Activated B cell treated with CpG ODN at 0.5 μM for 24 hours (primary cell): Measurements from ENCODE around the gene AUTS2. TPM values are rescaled to one million over a fixed set of nuclear protein-coding genes. Genes with fewer than 3 reads are reported as not detected.

ENCODE experiments used
- ATAC-seq: fragments of 200-7000 bp; cut with Tn5 transposase; one replicate; pipeline ENCODE4 v1.10.0; 2021; ENCODE audit warnings: low read depth, mild to moderate bottlenecking, moderate library complexity
- CTCF ChIA-PET: fragments of 350-600 bp; sonication (Branson Sonifier 250); formaldehyde crosslinking; loops from one replicate; lab custom pipeline; 2021; ENCODE audit warnings: antibody characterized with exemption; lab: Charles Lee
- POLR2A ChIA-PET: fragments of 350-600 bp; sonication (Branson Sonifier 250); formaldehyde crosslinking; loops from one replicate; lab custom pipeline; 2021; ENCODE audit warnings: antibody characterized with exemption; lab: Charles Lee
- DNase-seq: peaks from one replicate; pipeline ENCODE4 v3.0.0; 2022
- H3K27ac Mint-ChIP-seq: one replicate; pipeline ENCODE4 v1.8.0; 2020; ENCODE audit warnings: mixed read lengths
- H3K27me3 Mint-ChIP-seq: one replicate; pipeline ENCODE4 v1.8.0; 2021; ENCODE audit warnings: mixed read lengths
- H3K36me3 Mint-ChIP-seq: one replicate; pipeline ENCODE4 v1.8.0; 2021; ENCODE audit warnings: low read depth, mixed read lengths
- H3K4me1 Mint-ChIP-seq: one replicate; pipeline ENCODE4 v1.8.0; 2021; ENCODE audit warnings: mixed read lengths
- H3K4me3 Mint-ChIP-seq: one replicate; pipeline ENCODE4 v1.8.0; 2020; ENCODE audit warnings: mild to moderate bottlenecking, mixed read lengths
- H3K9me3 Mint-ChIP-seq: one replicate; pipeline ENCODE4 v1.8.0; 2020; ENCODE audit warnings: mixed read lengths
- intact Hi-C: fragments of 100-400 bp; cut with micrococcal nuclease; formaldehyde crosslinking; loops from one replicate; pipeline ENCODE4 v1.15.1; 2024
- total RNA-seq: library from RNA; stranded (reverse); gene quantifications from 2 replicates; pipeline ENCODE4 v1.2.3, GENCODE V29; 2022
- TF ChIP-seq, protein P1 (sequence below): fragments of 200-600 bp; IDR thresholded peaks from one replicate; pipeline ENCODE4 v1.8.0; 2022; ENCODE audit warnings: antibody characterized with exemption, mild to moderate bottlenecking

Gene AUTS2
- total RNA-seq, 1 donor from 2014 or later: 15.9 TPM

DNA sequence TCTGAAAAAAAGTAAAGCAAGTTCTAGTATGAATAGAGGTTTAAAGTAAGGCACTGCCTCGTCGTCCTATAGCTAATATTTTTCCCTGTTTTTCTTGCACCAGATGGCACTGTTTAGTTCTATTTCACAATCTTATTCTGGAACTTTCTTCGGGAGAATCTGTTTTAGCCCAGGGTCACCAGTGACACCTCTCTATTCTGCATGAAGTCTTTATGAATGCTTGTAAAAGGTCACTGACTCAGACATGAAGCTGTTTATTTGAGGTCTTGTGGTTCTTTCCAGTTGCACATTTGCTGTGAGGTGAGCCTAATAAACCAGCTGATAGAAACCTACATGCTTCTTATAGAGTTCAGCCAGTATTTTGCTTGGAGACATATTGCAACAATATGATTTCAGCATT, 444.3 kb downstream of the AUTS2 start:
- ChIA-PET POLR2A (no interaction called here), CTCF (interaction anchor here (1.5 kb wide), 1 partner anchor 656 kb away, joined by 7 read pairs; no protein-coding TSS in a partner anchor)
- ATAC-seq (no peak), DNase-seq (no peak)
- TF ChIP-seq, protein P1, sequence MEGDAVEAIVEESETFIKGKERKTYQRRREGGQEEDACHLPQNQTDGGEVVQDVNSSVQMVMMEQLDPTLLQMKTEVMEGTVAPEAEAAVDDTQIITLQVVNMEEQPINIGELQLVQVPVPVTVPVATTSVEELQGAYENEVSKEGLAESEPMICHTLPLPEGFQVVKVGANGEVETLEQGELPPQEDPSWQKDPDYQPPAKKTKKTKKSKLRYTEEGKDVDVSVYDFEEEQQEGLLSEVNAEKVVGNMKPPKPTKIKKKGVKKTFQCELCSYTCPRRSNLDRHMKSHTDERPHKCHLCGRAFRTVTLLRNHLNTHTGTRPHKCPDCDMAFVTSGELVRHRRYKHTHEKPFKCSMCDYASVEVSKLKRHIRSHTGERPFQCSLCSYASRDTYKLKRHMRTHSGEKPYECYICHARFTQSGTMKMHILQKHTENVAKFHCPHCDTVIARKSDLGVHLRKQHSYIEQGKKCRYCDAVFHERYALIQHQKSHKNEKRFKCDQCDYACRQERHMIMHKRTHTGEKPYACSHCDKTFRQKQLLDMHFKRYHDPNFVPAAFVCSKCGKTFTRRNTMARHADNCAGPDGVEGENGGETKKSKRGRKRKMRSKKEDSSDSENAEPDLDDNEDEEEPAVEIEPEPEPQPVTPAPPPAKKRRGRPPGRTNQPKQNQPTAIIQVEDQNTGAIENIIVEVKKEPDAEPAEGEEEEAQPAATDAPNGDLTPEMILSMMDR: no peak
- no peaks in the 10 kb centered on the region for H3K36me3 Mint-ChIP-seq
- no peak overlapping the region for H3K27ac Mint-ChIP-seq
- no peaks in the 10 kb centered on the region for H3K9me3 Mint-ChIP-seq
- peaks cover 2% of the 10 kb centered on the region for H3K4me1 Mint-ChIP-seq
- intact Hi-C loops: loop anchor here (5.0 kb wide), 1 partner anchor 655 kb away; no protein-coding TSS in a partner anchor
- H3K4me3 Mint-ChIP-seq: no peak overlapping the region
- no peaks in the 10 kb centered on the region for H3K27me3 Mint-ChIP-seq

DNA sequence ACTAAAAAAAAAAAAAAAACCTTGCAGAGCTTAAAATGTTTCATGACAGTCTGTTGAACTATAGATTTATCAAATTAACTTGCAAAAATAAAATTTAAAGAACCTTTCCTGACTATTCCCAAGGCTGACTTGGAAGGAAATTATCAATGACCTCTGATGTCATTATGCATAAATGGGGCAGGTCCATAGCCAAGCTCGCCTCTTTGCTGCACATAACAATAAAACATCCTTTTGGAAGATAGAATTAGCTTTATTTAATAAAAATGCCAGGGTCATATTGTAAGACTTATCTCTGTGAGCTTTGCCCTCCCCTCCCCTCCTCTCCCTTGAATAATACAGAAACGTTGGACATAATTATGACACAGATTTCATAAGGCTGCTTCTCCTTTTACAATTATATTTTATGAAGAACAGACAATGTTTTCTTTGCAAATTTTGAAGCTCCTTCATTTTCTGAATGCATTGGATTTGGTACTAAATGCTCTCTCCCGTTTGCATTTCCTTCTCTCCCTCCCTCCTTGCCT, 444.8 kb downstream of the AUTS2 start:
- H3K9me3 Mint-ChIP-seq: no peaks in the 10 kb centered on the region
- DNase-seq (no peak), ATAC-seq (no peak)
- TF ChIP-seq, protein P1: no peak
- H3K4me1 Mint-ChIP-seq: peaks cover 1% of the 10 kb centered on the region
- H3K27me3 Mint-ChIP-seq: no peaks in the 10 kb centered on the region
- H3K36me3 Mint-ChIP-seq: no peaks in the 10 kb centered on the region
- CTCF ChIA-PET: interaction anchor here (1.5 kb wide), 1 partner anchor 655 kb away, joined by 7 read pairs; no protein-coding TSS in a partner anchor
- POLR2A ChIA-PET: interaction anchor here (0.7 kb wide), 1 partner anchor 392 kb away, joined by 9 read pairs; no protein-coding TSS in a partner anchor
- no peak overlapping the region for H3K27ac Mint-ChIP-seq
- intact Hi-C loops: loop anchor here (5.0 kb wide), 1 partner anchor 654 kb away; no protein-coding TSS in a partner anchor
- H3K4me3 Mint-ChIP-seq: no peak overlapping the region

DNA sequence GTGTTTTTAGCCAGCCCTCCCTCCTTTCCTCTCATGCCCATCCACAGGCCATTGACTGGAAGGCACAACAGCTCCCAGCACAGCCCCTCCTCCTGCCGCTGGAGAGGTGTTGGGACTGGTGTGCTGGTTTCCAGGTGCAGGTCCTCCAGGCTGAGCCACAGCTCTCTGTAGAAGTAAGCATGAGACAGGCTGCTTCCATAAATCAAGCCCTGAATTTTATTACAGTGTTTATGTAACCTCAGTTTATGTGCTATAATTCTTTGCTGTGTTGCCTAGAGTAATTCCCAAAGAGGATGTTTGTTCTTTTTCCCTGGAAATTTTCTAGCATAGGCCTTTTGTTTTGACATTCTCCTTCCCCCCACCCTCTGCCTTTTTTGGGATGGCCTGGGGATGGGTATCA, 445.8 kb downstream of the AUTS2 start:
- DNase-seq (no peak), ATAC-seq (no peak)
- TF ChIP-seq, protein P1: no peak
- intact Hi-C loops: loop anchor here (5.0 kb wide), 1 partner anchor 653 kb away; no protein-coding TSS in a partner anchor
- POLR2A ChIA-PET: interaction anchor here (0.7 kb wide), 1 partner anchor 393 kb away, joined by 9 read pairs; no protein-coding TSS in a partner anchor
- Mint-ChIP-seq H3K36me3 (no peaks in the 10 kb centered on the region), H3K4me3 (no peak overlapping the region), H3K27ac (no peak overlapping the region), H3K9me3 (no peaks in the 10 kb centered on the region), H3K27me3 (no peaks in the 10 kb centered on the region), H3K4me1 (peaks cover 3% of the 10 kb centered on the region)
- CTCF ChIA-PET: no interaction called here

DNA sequence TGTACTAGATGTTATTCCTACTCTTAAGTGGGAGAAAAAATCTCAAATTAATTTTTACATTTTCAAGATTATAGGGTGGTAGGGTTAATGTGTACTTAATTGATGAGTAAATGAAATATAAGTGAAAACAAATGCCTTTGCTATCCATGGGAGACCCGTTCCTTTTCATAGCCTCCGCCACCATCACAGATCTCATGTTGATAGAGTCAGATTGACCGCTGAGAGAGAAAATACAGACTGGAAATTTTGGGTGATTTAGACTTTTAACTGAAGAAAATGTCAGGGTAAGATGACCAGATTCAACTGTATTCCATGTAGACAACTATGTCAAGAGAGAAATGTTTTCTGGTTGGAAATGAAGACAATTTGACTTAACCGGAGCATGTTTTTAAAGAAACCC, 446.2 kb downstream of the AUTS2 start:
- peaks cover 3% of the 10 kb centered on the region for H3K4me1 Mint-ChIP-seq
- TF ChIP-seq, protein P1: no peak
- intact Hi-C loops: loop anchor here (5.0 kb wide), 1 partner anchor 653 kb away; no protein-coding TSS in a partner anchor
- no peak overlapping the region for H3K4me3 Mint-ChIP-seq
- no peak overlapping the region for H3K27ac Mint-ChIP-seq
- ATAC-seq (no peak), DNase-seq (no peak)
- H3K9me3 Mint-ChIP-seq: no peaks in the 10 kb centered on the region
- ChIA-PET POLR2A (no interaction called here), CTCF (no interaction called here)
- no peaks in the 10 kb centered on the region for H3K27me3 Mint-ChIP-seq
- no peaks in the 10 kb centered on the region for H3K36me3 Mint-ChIP-seq

DNA sequence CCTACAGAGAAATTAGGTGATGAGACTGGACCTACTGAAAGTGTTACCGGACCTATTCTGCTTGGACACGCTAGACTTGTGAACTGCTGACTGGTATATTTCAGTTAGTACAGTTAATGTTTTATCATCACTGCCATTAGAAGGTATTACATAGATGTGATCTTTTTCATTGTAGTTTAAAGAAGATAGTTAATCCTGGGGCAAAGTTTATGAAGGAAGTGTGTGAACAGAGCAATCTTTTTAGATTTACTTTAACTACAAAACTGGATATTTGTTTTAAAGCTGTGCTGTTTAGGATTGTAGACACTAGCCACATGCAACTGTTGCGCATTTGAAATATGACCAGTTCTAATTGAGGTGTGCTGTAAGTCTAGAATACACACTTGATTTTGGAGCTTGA, 446.7 kb downstream of the AUTS2 start:
- TF ChIP-seq, protein P1: no peak
- ATAC-seq (no peak), DNase-seq (no peak)
- no peaks in the 10 kb centered on the region for H3K27me3 Mint-ChIP-seq
- peaks cover 3% of the 10 kb centered on the region for H3K4me1 Mint-ChIP-seq
- intact Hi-C loops: loop anchor here (5.0 kb wide), 1 partner anchor 652 kb away; no protein-coding TSS in a partner anchor
- H3K27ac Mint-ChIP-seq: no peak overlapping the region
- no peaks in the 10 kb centered on the region for H3K36me3 Mint-ChIP-seq
- ChIA-PET CTCF (no interaction called here), POLR2A (interaction anchor here (0.7 kb wide), 1 partner anchor 39 kb away, joined by 4 read pairs; no protein-coding TSS in a partner anchor)
- no peak overlapping the region for H3K4me3 Mint-ChIP-seq
- H3K9me3 Mint-ChIP-seq: no peaks in the 10 kb centered on the region
